T-helper 22 cell (primary cell): Measurements from ENCODE around the gene MAP3K6.

ENCODE experiments used
- DNase-seq: peaks from one replicate; pipeline ENCODE4 v3.0.0-alpha.2; 2020; ENCODE audit warnings: low read depth

The MAP3K6 gene

GRCh38 chr1:27356619-27357280, 10.0 kb downstream of the MAP3K6 start:
- DNase-seq, result peak; percentile 37

GRCh38 chr1:27356277-27356618, 10.5 kb downstream of the MAP3K6 start:
- no peak for DNase-seq

GRCh38 chr1:27355683-27356082, 11.1 kb downstream of the MAP3K6 start:
- DNase-seq, result no peak

- no peak for DNase-seq
Measured at GRCh38 chr1:27353629-27354028, 13.1 kb downstream of the MAP3K6 start.

GRCh38 chr1:27353166-27353565, 13.6 kb downstream of the MAP3K6 start:
- DNase-seq, result no peak

GRCh38 chr1:27351541-27352107, 15.1 kb downstream of the MAP3K6 start:
- no peak for DNase-seq

GRCh38 chr1:27350663-27351540, 15.9 kb downstream of the MAP3K6 start:
- no peak for DNase-seq

GRCh38 chr1:27349784-27350662, 16.7 kb downstream of the MAP3K6 start:
- no peak for DNase-seq

- no peak for DNase-seq
Measured at GRCh38 chr1:27348861-27349783, 17.6 kb downstream of the MAP3K6 start.

GRCh38 chr1:27346991-27347624, 19.7 kb downstream of the MAP3K6 start:
- DNase-seq, result no peak

GRCh38 chr1:27346357-27346756, 20.4 kb downstream of the MAP3K6 start:
- DNase-seq, result no peak

GRCh38 chr1:27345272-27345671, 21.5 kb downstream of the MAP3K6 start:
- DNase-seq, result no peak

GRCh38 chr1:27343639-27344025, 23.1 kb downstream of the MAP3K6 start:
- DNase-seq, result no peak

GRCh38 chr1:27342778-27343638, 23.8 kb downstream of the MAP3K6 start:
- peak; percentile 79 for DNase-seq

- DNase-seq, result no peak
Measured at GRCh38 chr1:27342391-27342777, 24.4 kb downstream of the MAP3K6 start.

GRCh38 chr1:27341525-27342252, 25.1 kb downstream of the MAP3K6 start, which contains the start of gene SYTL1:
Gene SYTL1 (plus strand): TSS chr1:27342022. CDS start chr1:27345335, 3,313 bp downstream.
- peak; percentile 42 for DNase-seq

- no peak for DNase-seq
Measured at GRCh38 chr1:27339213-27339612, 27.5 kb downstream of the MAP3K6 start.

- no peak for DNase-seq
Measured at GRCh38 chr1:27338751-27339150, 28.0 kb downstream of the MAP3K6 start.

- DNase-seq, result no peak
Measured at GRCh38 chr1:27336756-27337155, 30.0 kb downstream of the MAP3K6 start.
